Bronchial epithelial cell (primary cell): ENCODE results near the gene C5orf58. TPM values are rescaled to one million over a fixed set of nuclear protein-coding genes. Genes with fewer than 3 reads are reported as not detected.

ENCODE experiments used
- DNase-seq: peaks from one replicate; pipeline ENCODE4 v3.0.0-alpha.2; 2010; ENCODE audit warnings: low read depth
- FAIRE-seq: peaks from 2 replicates; lab custom pipeline; 2011; peaks lifted over from hg19 to GRCh38; lab: Jason Lieb, UNC
- H3K27me3 ChIP-seq: 2 replicates; pipeline ENCODE4 v1.5.1; 2011; ENCODE audit warnings: low read length; ENCODE audit not compliant: control insufficient read depth, insufficient read depth
- H3K36me3 ChIP-seq: 2 replicates; pipeline ENCODE4 v1.5.1; 2011; ENCODE audit warnings: low read length; ENCODE audit not compliant: control insufficient read depth, insufficient read depth
- H3K4me3 ChIP-seq: 2 replicates; pipeline ENCODE4 v1.5.1; 2011; ENCODE audit warnings: mild to moderate bottlenecking, low read depth, low read length, control low read depth
- total RNA-seq: library from RNA; depleted of rRNA; stranded (reverse); fragments of >200 nt; gene quantifications from 2 replicates; pipeline ENCODE4 v1.2.1, GENCODE V29; 2014
- TF ChIP-seq, protein P1 (sequence below): IDR thresholded peaks from 2 replicates; pipeline ENCODE4 v1.5.1; 2011; ENCODE audit warnings: mild to moderate bottlenecking, moderate library complexity, low read length, control low read depth, inconsistent platforms; ENCODE audit not compliant: insufficient read depth, severe bottlenecking

Gene C5orf58
- total RNA-seq, result not detected in 2 replicates

DNA sequence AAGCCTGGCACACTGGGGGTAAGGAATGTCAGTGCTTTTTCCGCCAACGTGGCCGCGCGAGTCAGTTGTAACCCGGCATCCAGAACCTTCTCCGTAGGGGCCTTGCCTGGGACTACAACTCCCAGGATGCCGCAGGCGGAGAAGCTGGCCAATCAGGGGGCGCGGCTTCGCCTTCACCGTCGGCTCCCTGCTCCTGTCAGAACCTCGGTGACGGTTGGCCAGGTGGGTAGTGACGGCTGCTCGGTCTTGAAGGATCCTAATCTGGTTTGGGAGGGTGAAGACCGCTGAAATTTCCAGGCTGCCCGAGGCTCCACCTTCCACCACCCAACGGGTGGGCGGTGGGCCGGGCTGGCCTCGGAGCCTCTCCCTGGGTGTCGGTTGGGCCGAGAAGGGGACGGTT is at the start of gene C5orf58:
C5orf58 (plus strand) TSS at position 200 of the 400 bp plus-strand sequence. CDS start 1,992 bp downstream, outside the sequence.
- no peak for DNase-seq
- no peak within 1 kb of the TSS for H3K4me3 ChIP-seq
- no peak for FAIRE-seq
- TF ChIP-seq, protein P1, sequence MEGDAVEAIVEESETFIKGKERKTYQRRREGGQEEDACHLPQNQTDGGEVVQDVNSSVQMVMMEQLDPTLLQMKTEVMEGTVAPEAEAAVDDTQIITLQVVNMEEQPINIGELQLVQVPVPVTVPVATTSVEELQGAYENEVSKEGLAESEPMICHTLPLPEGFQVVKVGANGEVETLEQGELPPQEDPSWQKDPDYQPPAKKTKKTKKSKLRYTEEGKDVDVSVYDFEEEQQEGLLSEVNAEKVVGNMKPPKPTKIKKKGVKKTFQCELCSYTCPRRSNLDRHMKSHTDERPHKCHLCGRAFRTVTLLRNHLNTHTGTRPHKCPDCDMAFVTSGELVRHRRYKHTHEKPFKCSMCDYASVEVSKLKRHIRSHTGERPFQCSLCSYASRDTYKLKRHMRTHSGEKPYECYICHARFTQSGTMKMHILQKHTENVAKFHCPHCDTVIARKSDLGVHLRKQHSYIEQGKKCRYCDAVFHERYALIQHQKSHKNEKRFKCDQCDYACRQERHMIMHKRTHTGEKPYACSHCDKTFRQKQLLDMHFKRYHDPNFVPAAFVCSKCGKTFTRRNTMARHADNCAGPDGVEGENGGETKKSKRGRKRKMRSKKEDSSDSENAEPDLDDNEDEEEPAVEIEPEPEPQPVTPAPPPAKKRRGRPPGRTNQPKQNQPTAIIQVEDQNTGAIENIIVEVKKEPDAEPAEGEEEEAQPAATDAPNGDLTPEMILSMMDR, result no peak
- H3K36me3 ChIP-seq, result no peaks in the 10 kb centered on the region
- H3K27me3 ChIP-seq, result peaks cover 1% of the 10 kb centered on the region

GRCh38 chr5:170183816-170184687 is 48.7 kb upstream of the C5orf58 start:
- TF ChIP-seq, protein P1, result peak; percentile 93
- DNase-seq, result peak; percentile 49
- no peak for FAIRE-seq
- no peaks in the 10 kb centered on the region for H3K27me3 ChIP-seq
- no peak overlapping the region for H3K4me3 ChIP-seq
- no peaks in the 10 kb centered on the region for H3K36me3 ChIP-seq

GRCh38 chr5:170184737-170185136 is 48.0 kb upstream of the C5orf58 start:
- no peak for FAIRE-seq
- TF ChIP-seq, protein P1, result no peak
- H3K4me3 ChIP-seq, result no peak overlapping the region
- H3K27me3 ChIP-seq, result no peaks in the 10 kb centered on the region
- no peaks in the 10 kb centered on the region for H3K36me3 ChIP-seq
- DNase-seq, result no peak

GRCh38 chr5:170186156-170186555 is 46.6 kb upstream of the C5orf58 start:
- no peak overlapping the region for H3K4me3 ChIP-seq
- no peaks in the 10 kb centered on the region for H3K27me3 ChIP-seq
- H3K36me3 ChIP-seq, result no peaks in the 10 kb centered on the region
- FAIRE-seq (no peak), DNase-seq (no peak)
- TF ChIP-seq, protein P1, result no peak

DNA sequence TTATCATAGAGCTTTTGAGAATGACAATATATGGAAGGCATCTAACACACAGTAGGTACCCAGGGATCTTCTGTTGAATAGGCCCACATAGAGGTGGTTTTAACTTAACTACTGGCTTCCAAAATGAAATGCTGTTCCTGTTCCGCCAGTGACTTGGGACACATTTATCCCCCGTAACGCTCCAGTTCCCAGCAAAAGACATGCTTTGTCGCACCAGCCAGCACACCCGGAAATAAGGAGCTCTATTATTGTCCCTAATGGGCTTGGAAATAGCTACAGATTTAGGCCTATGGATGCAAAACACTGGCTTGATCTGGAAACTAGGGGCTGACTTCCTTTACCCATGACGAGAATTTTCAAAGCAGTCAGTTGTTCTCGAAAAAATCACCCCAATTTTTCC is 45.9 kb upstream of the C5orf58 start:
- H3K27me3 ChIP-seq, result no peaks in the 10 kb centered on the region
- no peak overlapping the region for H3K4me3 ChIP-seq
- TF ChIP-seq, protein P1, result no peak
- FAIRE-seq, result no peak
- no peak for DNase-seq
- no peaks in the 10 kb centered on the region for H3K36me3 ChIP-seq
